Inferior parietal cortex (tissue), 1 donor: ENCODE results near the gene RGMA.
"Not testable (repeated sequence)": the region's sequence is repeated elsewhere in the genome, so short reads cannot be mapped to it uniquely, and the experiment has no call there.

Experiments used
- DNase-seq: peaks from one replicate; pipeline ENCODE4 v3.0.0-alpha.2; 2016; ENCODE audit errors: extremely low spot score

RGMA gene

DNA sequence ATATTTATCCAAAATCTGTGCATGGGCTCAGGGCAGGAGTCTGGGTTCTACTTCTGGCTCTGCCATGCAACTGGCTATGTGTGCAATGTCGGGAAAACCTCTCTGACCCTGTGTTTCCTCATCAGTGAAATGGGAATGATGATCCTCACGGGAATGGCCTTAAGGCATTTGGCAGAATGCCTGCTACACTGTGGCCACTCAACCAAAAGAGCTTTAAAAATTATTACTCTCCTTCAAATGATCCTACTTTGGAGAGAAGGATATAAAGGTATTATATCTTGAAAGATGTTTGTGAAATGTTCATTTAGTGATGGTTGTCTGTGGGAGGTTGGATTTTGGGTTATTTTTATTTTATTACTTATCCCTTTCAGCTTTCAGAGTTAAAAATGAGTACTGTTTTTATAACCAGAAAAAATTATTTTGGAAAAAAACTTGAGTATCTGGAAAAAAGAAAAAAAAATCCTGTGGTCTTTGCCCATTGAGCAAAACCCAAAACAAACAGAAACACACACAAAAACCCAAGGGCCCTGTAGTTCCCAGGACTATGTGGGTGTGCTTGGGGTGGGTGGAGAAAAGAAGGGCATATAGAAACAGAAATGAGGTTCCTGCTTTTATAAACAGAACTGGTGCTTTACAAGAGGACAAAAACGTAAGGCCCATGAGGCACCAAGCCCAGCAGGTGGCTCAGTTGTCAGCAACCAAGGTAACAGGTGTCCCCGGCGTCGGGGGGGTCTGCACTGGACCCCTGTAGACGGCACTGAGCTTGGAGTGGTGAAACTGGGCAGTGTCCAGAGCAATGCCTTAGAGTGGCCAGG lies 22.0 kb downstream of the RGMA start:
- no peak for DNase-seq

DNA sequence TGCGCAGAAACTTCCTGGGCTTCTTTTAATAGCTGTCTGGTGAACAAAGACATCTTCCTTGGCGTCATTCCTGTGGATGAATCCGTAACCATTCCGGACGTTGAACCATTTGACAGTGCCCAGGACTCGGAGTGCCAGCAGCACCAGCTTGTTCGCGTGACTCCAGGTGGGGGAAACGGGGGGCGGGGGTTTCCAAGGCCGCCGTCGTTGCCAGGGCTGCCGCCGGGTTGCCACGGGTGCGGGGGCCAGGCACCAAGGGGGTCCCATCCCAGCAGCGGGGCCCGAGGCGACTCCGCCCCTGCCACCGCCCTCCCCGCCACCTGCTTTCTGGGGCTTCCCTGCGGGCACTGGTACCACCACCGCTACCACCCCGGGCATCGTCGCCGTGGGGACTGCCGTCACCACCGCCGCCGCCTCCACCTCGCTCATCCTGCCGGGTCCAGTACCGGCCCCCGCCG lies 22.8 kb downstream of the RGMA start:
- DNase-seq = no peak

DNA sequence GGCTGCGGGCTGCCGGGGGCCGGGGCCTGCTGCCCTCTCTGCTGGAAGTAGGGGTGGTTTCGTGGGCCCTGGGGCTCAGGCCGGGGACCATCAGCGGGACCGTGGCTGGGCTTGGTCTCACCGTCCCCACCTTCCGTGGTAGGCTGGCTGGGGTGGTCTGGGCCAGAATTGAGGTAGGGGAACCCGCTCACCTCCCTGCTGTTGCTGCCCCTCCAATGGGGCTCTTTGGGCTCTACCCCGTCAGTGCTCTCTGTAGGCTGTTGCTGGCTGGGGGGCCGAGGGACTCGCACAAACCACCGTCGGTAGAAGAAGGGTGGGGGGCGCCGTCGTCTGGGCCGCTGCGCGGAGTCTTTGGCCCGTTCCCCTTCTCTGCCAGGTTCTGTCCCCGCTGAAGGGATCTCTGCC lies 23.4 kb downstream of the RGMA start:
- DNase-seq = no peak

DNA sequence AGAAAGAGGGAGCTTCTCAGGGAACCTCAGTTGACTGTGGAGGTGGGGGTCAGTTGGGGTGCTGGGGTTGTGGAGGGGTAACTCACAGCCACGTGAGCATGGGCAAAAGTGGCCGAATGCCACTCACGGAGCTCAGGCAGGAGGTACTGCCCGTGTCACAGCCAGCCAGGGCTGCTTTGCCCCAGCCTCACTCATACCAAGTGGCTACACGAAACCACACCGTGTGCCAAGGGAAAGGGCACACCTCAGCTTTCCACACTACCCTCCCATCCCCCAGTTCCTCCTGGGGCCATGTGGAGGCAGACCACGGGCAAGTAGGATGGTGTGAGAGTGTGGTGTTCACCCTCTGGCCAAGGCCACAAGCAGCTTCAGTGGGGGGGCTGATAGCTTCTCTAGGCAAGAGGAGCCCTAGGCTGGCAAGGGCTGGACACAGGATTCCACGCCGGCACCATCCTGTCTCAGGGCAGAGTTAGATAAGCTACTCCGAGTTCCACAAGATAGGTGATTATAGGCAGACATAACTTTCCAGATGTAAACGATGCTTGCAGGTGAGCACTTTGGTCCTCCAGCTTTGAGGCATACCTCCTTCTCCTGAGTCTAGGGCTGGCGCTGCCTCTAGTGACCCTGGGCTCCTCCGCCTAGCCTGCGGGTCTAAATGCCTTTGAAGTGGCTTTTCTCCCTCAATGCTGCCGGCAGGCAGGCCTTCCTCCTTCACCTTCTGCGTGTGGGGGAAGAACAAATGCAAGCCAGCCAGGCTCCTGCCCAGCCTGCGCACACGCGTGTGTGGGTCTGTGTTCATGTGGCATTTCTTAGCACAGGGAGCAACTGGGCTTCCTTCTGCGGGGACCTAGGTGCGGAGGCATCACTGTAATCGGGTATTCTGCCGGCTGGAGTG lies 25.0 kb downstream of the RGMA start:
- DNase-seq = no peak

DNA sequence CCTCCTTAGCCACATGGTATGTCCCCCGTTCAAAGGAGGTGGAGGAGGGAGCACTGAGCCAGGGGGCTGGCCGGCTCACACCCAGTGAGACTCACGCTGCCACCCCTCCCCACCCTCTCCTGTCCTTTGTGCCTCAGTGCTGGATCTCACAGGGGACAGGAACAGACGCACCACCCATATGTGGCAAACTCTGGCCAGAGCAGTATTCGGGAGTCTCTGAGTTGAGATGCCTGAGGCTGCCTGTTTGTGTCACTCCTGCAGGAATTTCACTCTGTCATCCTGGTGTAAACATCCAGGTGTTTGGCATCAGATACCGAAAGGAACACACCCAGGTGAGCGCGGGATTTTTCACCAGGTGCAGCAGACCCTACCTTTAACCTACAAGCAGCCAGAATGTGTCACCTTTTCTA lies 25.7 kb downstream of the RGMA start:
- DNase-seq = no peak

DNA sequence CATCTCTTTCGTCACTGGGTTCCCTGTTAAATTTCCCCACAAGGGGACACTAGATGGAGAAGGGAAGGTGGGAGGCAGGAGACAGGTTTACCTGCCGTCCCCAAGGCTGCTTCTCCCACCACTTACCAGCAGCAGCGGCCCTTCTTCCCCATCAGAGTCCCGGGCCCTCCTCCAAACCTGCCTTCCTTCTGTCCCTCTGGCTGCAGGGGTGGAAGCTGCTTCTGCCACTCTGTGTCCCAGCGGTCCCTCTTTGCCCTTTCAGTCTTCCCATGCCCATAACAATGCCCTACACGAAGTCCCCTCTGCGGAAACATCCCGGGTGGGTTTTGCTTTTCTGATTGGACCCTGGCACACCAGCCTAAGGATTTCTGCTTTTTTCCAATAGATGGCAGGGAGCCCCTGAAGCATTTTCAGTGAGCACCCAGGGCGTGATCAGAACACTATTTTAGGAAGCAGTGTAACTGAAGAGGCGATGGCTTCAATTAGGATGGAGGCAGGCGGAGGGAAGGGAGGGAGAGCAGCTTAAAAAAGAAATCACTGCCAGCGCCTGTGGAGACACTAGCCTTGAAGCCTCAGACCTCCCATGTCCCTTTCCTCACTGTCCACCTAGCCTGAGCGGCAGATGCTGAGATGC lies 26.3 kb downstream of the RGMA start:
- DNase-seq = not testable (repeated sequence)

DNA sequence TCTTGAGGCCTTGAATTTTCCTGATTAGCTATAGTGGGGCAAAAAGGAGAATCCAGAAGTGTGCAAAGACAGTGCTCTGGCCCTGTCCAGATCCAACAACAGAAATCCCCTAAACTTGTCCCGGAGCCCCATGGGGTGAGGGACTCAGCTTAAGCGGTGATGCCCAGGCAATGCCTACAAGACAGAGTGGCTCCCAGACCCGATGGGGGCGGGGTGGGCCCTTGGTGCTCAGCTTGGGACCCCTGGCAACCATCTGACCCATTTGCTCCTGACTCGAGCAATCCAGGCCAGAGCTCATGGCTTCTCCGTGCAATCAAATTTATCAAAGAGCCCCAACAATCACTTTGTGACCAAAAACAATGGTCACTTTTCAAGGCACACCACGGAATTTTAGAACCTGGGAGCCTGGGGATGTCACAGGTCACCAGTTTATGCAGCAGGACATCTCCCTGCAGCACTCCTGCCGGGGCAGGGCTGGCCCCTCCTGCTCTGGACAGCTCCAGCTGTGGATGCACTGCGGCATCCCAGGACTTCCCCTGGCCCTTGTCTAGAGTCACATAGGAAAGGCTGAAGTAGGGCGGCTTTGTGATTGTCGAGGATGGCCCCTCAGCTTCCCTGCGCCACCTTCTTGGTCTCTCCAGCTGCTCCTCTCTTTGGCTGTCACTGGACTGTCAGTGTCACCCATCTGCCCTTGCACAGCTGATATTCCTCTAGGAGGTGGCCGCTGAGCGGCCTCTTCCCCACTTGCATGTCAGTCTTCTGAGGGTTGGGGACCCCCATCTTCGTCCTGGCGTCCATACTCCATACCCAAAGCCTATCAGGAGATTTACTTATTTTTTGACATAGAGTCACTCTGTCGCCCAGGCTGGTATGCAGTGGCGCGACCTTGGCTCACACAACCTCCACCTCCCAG lies 28.4 kb downstream of the RGMA start:
- DNase-seq = no peak

DNA sequence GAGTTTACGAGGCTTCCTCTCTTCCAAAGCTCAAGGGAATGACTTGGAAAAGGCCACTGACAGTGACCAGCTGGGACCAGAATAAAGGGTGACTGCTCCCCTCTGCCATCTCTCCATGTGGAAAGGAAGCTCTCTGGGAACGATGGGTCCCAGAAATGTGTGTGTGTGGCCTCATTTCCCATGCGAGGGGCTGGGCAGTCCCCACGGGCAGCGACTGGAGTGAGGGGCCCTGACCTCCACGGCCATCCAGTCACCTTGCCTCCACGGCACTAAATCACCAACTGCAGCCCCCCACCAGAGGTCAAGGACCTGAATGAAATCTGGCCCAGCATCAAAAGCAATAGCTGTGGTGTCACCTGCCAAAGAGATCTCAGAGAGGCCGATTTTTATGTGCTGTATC lies 29.6 kb downstream of the RGMA start:
- no peak for DNase-seq

DNA sequence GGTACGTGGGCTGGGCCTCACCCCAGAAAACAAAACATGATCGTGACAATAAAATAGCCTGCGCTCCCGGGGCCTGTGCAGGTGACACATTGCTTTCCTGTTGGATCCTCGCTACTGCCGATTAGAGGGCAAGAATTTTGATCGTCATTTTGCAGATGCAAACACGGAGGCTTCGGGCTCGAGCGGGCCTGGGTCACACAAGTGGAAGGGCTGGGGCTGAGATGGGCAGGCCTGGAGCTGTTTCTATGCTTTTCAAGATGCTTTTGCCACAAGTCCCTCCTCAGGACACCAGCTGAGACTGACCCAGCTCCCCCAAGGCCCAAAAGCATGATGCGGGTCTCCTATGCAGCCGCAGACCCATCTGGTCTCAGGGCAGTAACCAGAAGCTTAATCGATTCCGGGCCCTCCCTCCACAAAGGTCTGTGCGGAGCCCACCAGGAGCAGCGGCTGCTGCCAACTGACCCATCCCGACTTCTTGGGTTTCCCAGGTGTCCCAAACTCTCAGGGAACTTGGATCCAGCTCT lies 30.0 kb downstream of the RGMA start:
- DNase-seq = no peak

DNA sequence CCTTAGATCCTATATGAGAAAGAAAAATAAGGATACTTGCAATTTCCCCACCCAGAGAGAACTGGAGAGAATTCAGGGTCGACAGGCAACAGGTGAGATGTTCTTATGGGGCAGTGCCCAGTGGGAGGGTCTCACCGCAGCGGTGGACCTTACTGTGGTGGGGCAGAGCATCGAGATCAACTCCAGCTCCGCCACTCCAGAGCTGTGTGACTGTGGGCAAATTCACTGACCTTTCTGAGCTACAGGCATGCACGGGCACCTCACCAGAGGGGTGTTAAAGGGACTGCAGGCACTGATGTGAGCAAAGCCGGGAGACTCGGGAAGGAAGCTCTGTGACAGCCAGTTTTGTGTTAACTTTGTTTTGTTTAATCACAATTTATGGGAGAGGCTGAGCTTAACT lies 30.9 kb downstream of the RGMA start:
- no peak for DNase-seq

DNA sequence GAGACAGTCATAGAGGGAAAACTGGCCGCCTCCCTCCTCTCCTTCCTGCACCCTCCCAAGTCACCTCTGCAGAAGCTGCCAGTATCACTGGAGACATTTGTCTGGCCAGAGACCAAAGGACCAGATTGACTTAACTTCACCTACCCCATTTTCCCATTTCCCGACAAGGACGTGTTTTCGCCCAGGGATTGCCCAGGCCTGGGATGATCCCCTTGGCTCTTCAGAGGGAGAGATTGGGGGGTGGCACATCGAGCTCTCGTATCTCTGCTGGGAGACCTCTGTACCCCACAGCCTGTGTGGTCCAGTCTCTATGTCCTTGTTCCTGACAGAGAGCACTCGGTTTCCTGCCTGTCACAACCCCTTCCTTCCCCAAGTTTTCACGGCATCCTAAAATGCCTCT lies 31.4 kb downstream of the RGMA start:
- no peak for DNase-seq

DNA sequence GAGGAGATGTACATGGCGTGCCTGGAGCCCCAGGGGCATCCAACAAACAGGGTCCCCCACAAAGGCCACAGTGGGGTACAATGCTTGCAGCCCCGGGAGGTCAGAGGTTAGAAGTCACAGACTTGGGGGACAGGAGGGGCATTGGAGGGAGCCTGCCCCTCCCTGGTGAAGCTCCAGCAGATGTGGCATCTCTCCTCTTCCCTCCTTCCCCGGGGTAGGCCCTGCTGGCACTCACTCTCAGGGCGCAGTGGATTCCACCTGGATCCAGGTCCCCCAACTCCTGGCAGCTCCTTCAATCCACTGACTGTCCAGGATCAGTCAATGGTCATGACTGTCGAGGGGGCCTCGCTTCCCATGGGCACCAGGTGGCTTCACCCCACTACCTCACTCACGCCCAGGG lies 32.2 kb downstream of the RGMA start:
- DNase-seq = no peak

DNA sequence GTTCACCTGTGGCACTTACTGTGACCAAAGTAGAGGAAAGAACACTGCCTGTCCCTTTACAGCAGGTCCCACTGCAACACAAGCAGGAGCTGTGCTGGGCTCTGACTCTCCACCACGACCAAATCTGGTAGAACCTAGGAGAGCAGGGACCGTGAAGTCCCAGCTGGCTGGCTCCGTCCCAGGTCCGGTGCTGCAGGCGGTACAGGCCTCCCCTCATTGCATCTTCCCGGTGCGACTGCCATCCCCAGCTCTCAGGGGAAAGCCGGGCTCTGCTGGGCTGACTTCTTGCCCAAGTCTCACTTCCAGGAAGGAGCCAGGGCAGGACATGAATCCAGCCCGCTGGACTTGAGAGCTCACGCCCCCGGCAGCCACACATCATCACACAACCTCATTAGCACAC lies 33.8 kb downstream of the RGMA start:
- no peak for DNase-seq

DNA sequence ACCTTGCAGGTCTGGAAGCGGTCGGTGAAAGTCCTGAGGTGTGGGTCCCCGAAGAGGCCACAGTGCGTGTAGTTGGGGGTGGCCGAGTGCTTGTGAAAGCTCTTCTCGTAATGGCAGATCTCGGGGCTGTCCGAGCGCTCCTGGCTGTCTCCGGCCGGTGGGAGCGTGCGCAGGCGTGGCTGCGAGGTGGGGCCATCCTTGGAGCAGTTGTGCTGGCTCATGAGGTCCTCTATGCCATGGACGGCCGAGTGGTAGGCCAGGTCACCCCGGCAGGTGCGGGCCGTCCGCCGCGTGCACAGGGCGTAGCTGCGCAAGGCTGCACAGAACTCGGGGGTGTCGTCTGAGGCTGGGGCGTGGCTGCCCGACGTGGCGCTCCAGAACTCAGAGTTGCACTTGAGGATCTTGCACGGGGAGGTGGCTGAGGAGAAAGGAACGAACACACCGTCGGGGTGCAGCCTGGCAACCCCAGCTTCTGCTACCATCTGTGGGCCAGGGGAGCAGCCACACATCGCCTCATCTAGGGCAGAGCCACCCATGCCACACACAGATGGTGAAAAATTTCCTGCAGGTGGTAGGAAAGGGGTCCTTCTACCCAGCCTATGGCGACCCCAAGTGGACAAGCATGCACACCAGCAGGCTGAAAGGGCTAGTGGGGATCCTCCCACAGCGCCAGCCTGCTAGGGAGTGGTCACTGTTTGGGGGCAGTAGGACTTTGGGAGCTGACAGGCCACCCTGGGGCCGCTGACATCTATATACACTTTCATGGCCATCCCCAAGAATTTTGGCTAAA lies 36.7 kb downstream of the RGMA start:
- DNase-seq = no peak

DNA sequence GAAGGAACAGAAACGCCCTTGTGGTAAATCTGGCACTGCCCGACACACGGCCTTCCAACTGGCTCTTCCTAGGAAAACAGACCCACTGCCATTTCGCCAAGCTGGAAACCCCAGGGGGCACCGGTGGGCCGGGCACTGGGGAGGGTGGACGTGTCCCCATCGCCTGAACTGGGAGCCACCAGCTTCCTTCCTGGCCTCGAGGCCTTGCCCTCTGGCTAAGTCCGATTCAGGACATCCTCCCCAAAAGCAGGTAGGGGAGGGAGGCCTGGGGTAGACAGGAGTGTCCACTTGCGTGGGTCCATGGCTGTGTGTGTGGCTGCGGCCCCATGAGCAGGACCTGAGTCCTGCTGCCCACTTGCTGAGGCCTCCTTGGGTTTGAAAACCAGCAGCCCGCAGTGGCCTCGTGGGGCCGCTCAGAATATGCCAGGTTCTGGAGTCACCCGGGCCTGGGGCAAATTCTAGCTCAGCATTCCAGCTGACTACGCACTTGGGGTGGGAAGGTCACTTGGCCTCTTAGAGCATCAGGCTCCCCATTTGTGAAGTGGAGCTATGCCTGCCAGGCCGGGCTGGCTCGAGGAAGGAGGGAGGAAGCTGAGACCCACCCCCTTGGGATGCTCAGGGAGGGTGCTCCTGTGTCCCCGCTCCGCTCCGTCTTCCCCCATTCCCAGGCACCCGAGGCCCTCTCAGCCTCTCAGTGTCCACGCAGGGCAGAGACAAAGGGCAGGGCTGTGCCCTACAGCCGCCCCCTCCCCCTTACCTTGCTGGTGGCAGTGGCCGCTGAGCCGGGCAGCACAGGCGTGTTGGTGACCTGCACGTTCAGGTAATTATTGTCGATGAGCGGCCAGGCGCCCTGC lies 37.5 kb downstream of the RGMA start:
- no peak for DNase-seq

DNA sequence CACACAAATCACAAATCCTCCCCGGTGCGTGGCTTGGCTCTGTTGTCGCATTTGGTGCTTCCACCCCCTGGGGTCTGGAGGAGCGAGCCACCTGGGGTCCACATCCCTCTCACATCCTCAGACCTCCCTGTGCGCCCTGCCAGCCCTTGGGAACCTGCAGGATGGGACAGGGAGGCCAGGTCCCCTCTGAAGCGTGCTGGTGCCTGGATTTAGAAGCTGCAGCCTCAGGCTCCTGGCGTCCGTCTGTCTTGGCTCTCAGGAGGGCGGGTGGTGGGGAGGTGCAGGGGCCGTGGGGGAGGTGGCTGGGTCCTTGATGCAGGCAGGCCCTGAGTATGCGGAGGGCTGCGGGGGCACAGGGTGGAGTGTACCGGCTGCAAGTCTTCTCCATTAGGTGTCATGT lies 38.4 kb downstream of the RGMA start:
- DNase-seq = no peak

DNA sequence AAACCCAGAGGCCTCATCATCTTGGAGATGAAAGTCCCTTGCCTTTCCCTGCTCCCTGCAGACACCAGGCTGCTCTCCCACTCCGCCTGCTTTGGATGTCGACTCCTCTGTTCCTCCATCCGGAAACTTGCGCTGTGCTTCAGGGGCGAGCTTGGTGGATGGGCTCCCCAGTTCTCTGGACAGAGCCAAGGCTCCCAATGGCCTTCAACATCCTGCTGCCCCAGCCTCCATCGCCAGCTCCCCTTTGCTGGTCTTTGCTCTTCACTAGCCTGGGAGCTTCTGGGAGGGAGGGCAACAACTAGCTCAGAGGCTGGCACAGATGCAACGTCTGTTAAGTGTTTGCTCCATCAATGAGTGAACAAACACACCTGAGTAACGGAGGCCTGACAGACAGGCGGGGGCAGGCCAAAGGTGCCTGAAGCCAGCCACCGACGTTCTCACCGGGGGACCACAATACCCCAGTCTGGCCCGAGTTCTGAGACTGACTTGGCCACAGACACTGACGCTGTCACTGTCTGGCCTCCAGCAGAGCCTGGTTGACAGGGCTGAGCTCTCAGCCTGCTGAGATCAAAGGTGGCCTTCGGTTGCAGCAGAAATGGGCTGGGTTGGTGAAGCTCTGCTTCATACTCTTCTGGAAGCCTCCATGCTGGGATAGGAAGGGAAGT lies 39.0 kb downstream of the RGMA start:
- no peak for DNase-seq

DNA sequence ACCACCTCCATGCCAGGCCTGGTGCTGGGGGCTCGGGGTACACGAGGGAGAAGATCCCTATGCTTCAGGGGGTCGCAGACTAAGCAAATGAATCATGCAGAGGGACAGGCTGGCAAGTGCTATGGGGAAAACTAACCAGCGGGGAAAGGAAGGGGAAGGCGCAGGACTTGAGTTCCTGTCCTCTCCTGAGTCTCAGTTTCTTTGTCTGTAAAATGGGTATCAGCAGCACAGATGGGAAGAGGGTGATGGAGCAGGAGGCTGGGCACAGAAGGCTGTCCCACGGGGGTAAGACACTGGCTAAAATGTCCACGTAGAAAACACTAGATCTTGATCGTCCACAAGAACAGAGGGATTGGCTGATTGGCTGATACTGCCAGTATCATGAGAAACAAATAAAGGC lies 39.8 kb downstream of the RGMA start:
- DNase-seq = no peak

DNA sequence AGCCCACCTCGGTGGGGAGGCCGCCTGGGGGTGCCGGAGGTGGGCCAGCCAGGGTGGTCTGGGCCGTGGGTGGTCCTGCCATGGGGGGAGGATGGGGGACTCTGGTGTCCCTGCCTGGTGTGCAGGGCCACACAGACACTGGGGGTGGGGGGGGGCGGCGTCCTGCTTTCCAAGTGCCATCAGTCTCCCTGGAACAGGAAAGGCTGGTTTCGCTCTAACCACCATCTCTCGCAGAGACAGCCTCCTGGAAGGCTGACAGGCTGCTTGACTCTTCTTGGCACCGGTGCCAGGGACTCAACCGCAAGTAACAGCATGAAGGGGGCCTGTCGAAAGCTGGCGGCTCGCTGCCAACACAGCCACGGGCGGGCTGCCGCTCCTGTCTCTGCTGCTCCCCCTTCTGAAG lies 40.3 kb downstream of the RGMA start:
- DNase-seq = no peak
